Measurements from ENCODE around the gene NEDD4L. TPM values are rescaled to one million over a fixed set of nuclear protein-coding genes. Genes with fewer than 3 reads are reported as not detected.

NEDD4L gene
- total RNA-seq, 6 experiments from 2014 or later = 11.2 to 28.1 (median 15.7) TPM

- no peak for TF ChIP-seq CTCF (IDR thresholded peaks at IDR 0.05)
- no peak for DNase-seq
- Mint-ChIP-seq H3K36me3 (ENCODE audit: low read depth) (no peaks in the 10 kb centered on the region), H3K27me3 (ENCODE audit: insufficient read depth) (peaks cover 39% of the 10 kb centered on the region), H3K9me3 (no peaks in the 10 kb centered on the region), H3K27ac (no peak overlapping the region), H3K4me1 (ENCODE audit: low read depth) (no peaks in the 10 kb centered on the region), H3K4me3 (no peak overlapping the region)
Observed at GRCh38 chr18:58162127-58162526, 118.1 kb downstream of the NEDD4L start.

GRCh38 chr18:58163004-58163590 is 119.1 kb downstream of the NEDD4L start:
- Mint-ChIP-seq H3K9me3 (no peaks in the 10 kb centered on the region), H3K4me1 (ENCODE audit: low read depth) (no peaks in the 10 kb centered on the region), H3K27ac (no peak overlapping the region), H3K4me3 (no peak overlapping the region), H3K27me3 (ENCODE audit: insufficient read depth) (peaks cover 41% of the 10 kb centered on the region), H3K36me3 (ENCODE audit: low read depth) (no peaks in the 10 kb centered on the region)
- DNase-seq = no peak
- TF ChIP-seq CTCF (IDR thresholded peaks at IDR 0.05) = no peak

GRCh38 chr18:58166278-58166844 is 122.3 kb downstream of the NEDD4L start:
- TF ChIP-seq CTCF (IDR thresholded peaks at IDR 0.05) = no peak
- Mint-ChIP-seq H3K27ac (no peak overlapping the region), H3K9me3 (no peaks in the 10 kb centered on the region), H3K4me3 (no peak overlapping the region), H3K4me1 (ENCODE audit: low read depth) (no peaks in the 10 kb centered on the region), H3K27me3 (ENCODE audit: insufficient read depth) (peaks cover 42% of the 10 kb centered on the region), H3K36me3 (ENCODE audit: low read depth) (no peaks in the 10 kb centered on the region)
- no peak for DNase-seq

GRCh38 chr18:58167073-58167472 is 123.0 kb downstream of the NEDD4L start:
- Mint-ChIP-seq H3K27me3 (ENCODE audit: insufficient read depth) (peaks cover 43% of the 10 kb centered on the region), H3K4me1 (ENCODE audit: low read depth) (no peaks in the 10 kb centered on the region), H3K9me3 (no peaks in the 10 kb centered on the region), H3K36me3 (ENCODE audit: low read depth) (no peaks in the 10 kb centered on the region), H3K27ac (no peak overlapping the region), H3K4me3 (no peak overlapping the region)
- no peak for TF ChIP-seq CTCF (IDR thresholded peaks at IDR 0.05)
- DNase-seq = no peak

- Mint-ChIP-seq H3K9me3 (no peaks in the 10 kb centered on the region), H3K36me3 (ENCODE audit: low read depth) (no peaks in the 10 kb centered on the region), H3K4me1 (ENCODE audit: low read depth) (no peaks in the 10 kb centered on the region), H3K4me3 (no peak overlapping the region), H3K27ac (no peak overlapping the region), H3K27me3 (ENCODE audit: insufficient read depth) (peaks cover 47% of the 10 kb centered on the region)
- no peak for TF ChIP-seq CTCF (IDR thresholded peaks at IDR 0.05)
- DNase-seq = no peak
Observed at GRCh38 chr18:58168221-58168620, 124.2 kb downstream of the NEDD4L start.
